Astrocyte (in vitro differentiated cells and primary cell): ENCODE measurements around the gene DUOX2.

Experiments used
- CTCF ChIP-seq: IDR thresholded peaks from 2 replicates; pipeline ENCODE4 v1.5.1; 2011; ENCODE audit warnings: low read depth, mild to moderate bottlenecking, inconsistent platforms, low read length, moderate library complexity; ENCODE audit not compliant: insufficient read depth
- EZH2 ChIP-seq: IDR thresholded peaks from 2 replicates; pipeline ENCODE4 v1.6.1; 2012; ENCODE audit warnings: mild to moderate bottlenecking, low read length, inconsistent platforms; ENCODE audit not compliant: insufficient read depth

GRCh38 chr15:45146405-45146804 is 32.4 kb upstream of the DUOX2 start:
- TF ChIP-seq CTCF, result no peak
- TF ChIP-seq EZH2, result no peak
